Breast epithelium (tissue), 4 donors: Measurements from ENCODE around the gene HDAC8. TPM values are rescaled to one million over a fixed set of nuclear protein-coding genes. Genes with fewer than 3 reads are reported as not detected.

Experiments used
- DNase-seq, 2 donors: peaks; one replicate each; pipeline ENCODE4 v3.0.0-alpha.2; 2019; ENCODE audit warnings: low spot score in 2 of 2
- H3K27ac ChIP-seq, 2 donors: fragments of 200-600 bp; sonication (generic) in 1 of 2; one replicate each; pipeline ENCODE4 v1.5.1; 2016 to 2019; ENCODE audit warnings: mild to moderate bottlenecking in 1 of 2
- H3K27me3 ChIP-seq, 2 donors: fragments of 200-600 bp; sonication (generic) in 1 of 2; one replicate each; pipeline versions ENCODE4 v1.5.1 to v1.6.0; 2017 to 2019; ENCODE audit warnings: control low read depth in 1 of 2, mild to moderate bottlenecking in 1 of 2
- H3K36me3 ChIP-seq: fragments of 200-600 bp; one replicate; pipeline ENCODE4 v1.5.1; 2019
- H3K4me1 ChIP-seq, 2 donors: fragments of 200-600 bp; sonication (generic); one replicate each; pipeline ENCODE4 v1.5.1; 2016 to 2019; ENCODE audit warnings: control low read depth in 1 of 2
- H3K4me3 ChIP-seq, 3 donors: fragments of 200-600 bp; sonication (generic); 1 replicate in 2 of 3; 2 replicates in 1 of 3; pipeline ENCODE4 v1.5.1; 2016 to 2019; ENCODE audit warnings: mild to moderate bottlenecking in 3 of 3, moderate library complexity in 2 of 3
- H3K9me3 ChIP-seq, 2 donors: fragments of 200-600 bp; sonication (generic) in 1 of 2; one replicate each; pipeline ENCODE4 v1.5.1; 2016 to 2019; ENCODE audit warnings: control low read depth in 1 of 2
- CTCF ChIP-seq, 3 donors: fragments of 450-650 bp; IDR thresholded peaks; one replicate each; pipeline ENCODE4 v1.5.1; 2016 to 2017; ENCODE audit warnings: antibody characterized with exemption in 3 of 3, mild to moderate bottlenecking in 3 of 3, moderate library complexity in 3 of 3
- POLR2A ChIP-seq: fragments of 450-650 bp; IDR thresholded peaks from one replicate; pipeline ENCODE4 v1.6.1; 2016; ENCODE audit warnings: antibody characterized with exemption, mild to moderate bottlenecking, moderate library complexity
- POLR2AphosphoS5 ChIP-seq, 3 donors: sonication (generic); formaldehyde crosslinking; IDR thresholded peaks; one replicate each; pipeline ENCODE4 v1.6.1; 2017; ENCODE audit warnings: antibody characterized with exemption in 3 of 3
- intact Hi-C: fragments of 100-400 bp; cut with DNase I; formaldehyde crosslinking; loops from one replicate; pipeline ENCODE4 v1.15.1; 2023; ENCODE audit warnings: low total_unique reads
- total RNA-seq, 3 donors: library from RNA; depleted of rRNA; stranded (reverse); fragments of >200 nt; gene quantifications; one replicate each; pipeline ENCODE4 v1.1.0, GENCODE V29; 2016

HDAC8 gene
- total RNA-seq, 3 donors from 2014 or later, result 29.1 to 62.6 (median 51.5) TPM

- peaks cover 0 to 2% of the 10 kb centered on the region in 2 donors for H3K4me1 ChIP-seq
- H3K4me3 ChIP-seq, result no peak overlapping the region
- H3K9me3 ChIP-seq, result no peaks in the 10 kb centered on the region
- no peak overlapping the region for H3K27ac ChIP-seq
- peaks cover 0 to 61% of the 10 kb centered on the region in 2 donors for H3K27me3 ChIP-seq
- TF ChIP-seq POLR2A (no peak), CTCF (IDR thresholded peaks at IDR 0.05) (no peak), POLR2AphosphoS5 (IDR thresholded peaks at IDR 0.05) (no peak)
- H3K36me3 ChIP-seq, result no peaks in the 10 kb centered on the region
- intact Hi-C loops, result no loop called here
- DNase-seq, result no peak
These were observed 258.7 kb downstream of the HDAC8 start for GRCh38 chrX:72313707-72314641.

GRCh38 chrX:72312311-72312940, 260.2 kb downstream of the HDAC8 start:
- Histone ChIP-seq H3K27me3 (peaks cover 0 to 70% of the 10 kb centered on the region in 2 donors), H3K4me1 (peaks cover 0 to 6% of the 10 kb centered on the region in 2 donors), H3K9me3 (no peaks in the 10 kb centered on the region), H3K4me3 (no peak overlapping the region), H3K36me3 (no peaks in the 10 kb centered on the region), H3K27ac (no peak overlapping the region)
- intact Hi-C loops, result no loop called here
- TF ChIP-seq CTCF (IDR thresholded peaks at IDR 0.05) (no peak), POLR2A (no peak), POLR2AphosphoS5 (IDR thresholded peaks at IDR 0.05) (no peak)
- DNase-seq, result no peak

- DNase-seq, result no peak
- H3K27me3 ChIP-seq, result peaks cover 4 to 85% of the 10 kb centered on the region in 2 donors
- intact Hi-C loops, result no loop called here
- H3K36me3 ChIP-seq, result no peaks in the 10 kb centered on the region
- peaks cover 5 to 6% of the 10 kb centered on the region in 2 donors for H3K4me1 ChIP-seq
- H3K4me3 ChIP-seq, result peak overlapping the region; percentile 13 to 40 (median 40)
- no peaks in the 10 kb centered on the region for H3K9me3 ChIP-seq
- H3K27ac ChIP-seq, result no peak overlapping the region
- no peak for TF ChIP-seq POLR2AphosphoS5 (IDR thresholded peaks at IDR 0.05)
- TF ChIP-seq CTCF (IDR thresholded peaks at IDR 0.05), result no peak
- TF ChIP-seq POLR2A, result no peak
These were observed 263.2 kb downstream of the HDAC8 start for GRCh38 chrX:72309297-72310071.

GRCh38 chrX:72308566-72309296, 263.9 kb downstream of the HDAC8 start:
- DNase-seq, result peak; percentile 30 to 59
- Histone ChIP-seq H3K9me3 (no peaks in the 10 kb centered on the region), H3K27me3 (peaks cover 4 to 87% of the 10 kb centered on the region in 2 donors), H3K36me3 (no peaks in the 10 kb centered on the region), H3K4me1 (peaks cover 5 to 6% of the 10 kb centered on the region in 2 donors), H3K4me3 (peak overlapping the region; percentile 13 to 40 (median 40)), H3K27ac (no peak overlapping the region)
- intact Hi-C loops, result no loop called here
- no peak for TF ChIP-seq POLR2A
- TF ChIP-seq CTCF (IDR thresholded peaks at IDR 0.05), result no peak
- no peak for TF ChIP-seq POLR2AphosphoS5 (IDR thresholded peaks at IDR 0.05)
